GM13976 (cell line): ENCODE results near the gene ZMIZ1.

Source experiments
- DNase-seq: peaks from one replicate; pipeline ENCODE4 v3.0.0; 2012; ENCODE audit warnings: low spot score
- CTCF ChIP-seq: IDR thresholded peaks from 2 replicates; pipeline ENCODE4 v1.5.1; 2012; ENCODE audit warnings: borderline replicate concordance, mild to moderate bottlenecking; ENCODE audit not compliant: insufficient read depth; ENCODE audit errors: extremely low read depth, missing control alignments, control extremely low read depth
- in situ Hi-C: fragments of 300-500 bp; cut with MboI; formaldehyde crosslinking; loops from one replicate; pipeline ENCODE4 v1.12.0; 2022; ENCODE audit warnings: low sequenced_read_pairs, mixed read lengths, inconsistent platforms; ENCODE audit not compliant: unreplicated experiment

Gene ZMIZ1

GRCh38 chr10:79047875-79048638 lies 20.7 kb upstream of the ZMIZ1 start:
- no peak for TF ChIP-seq CTCF
- DNase-seq: no peak
- in situ Hi-C loops: no loop called here

GRCh38 chr10:79048639-79049550 lies 19.9 kb upstream of the ZMIZ1 start:
- no peak for TF ChIP-seq CTCF
- in situ Hi-C loops: no loop called here
- no peak for DNase-seq

- DNase-seq: no peak
- in situ Hi-C loops: no loop called here
- no peak for TF ChIP-seq CTCF
These were observed 18.6 kb upstream of the ZMIZ1 start for GRCh38 chr10:79049931-79050895.

- in situ Hi-C loops: no loop called here
- TF ChIP-seq CTCF: no peak
- DNase-seq: no peak
These were observed 17.7 kb upstream of the ZMIZ1 start for GRCh38 chr10:79050896-79051555.

- in situ Hi-C loops: no loop called here
- TF ChIP-seq CTCF: no peak
- DNase-seq: no peak
These were observed 17.0 kb upstream of the ZMIZ1 start for GRCh38 chr10:79051766-79052165.
